Heart left ventricle (tissue), 16 donors: ENCODE data around the gene MAPKAP1. TPM values are rescaled to one million over a fixed set of nuclear protein-coding genes. Genes with fewer than 3 reads are reported as not detected.

Experiments
- ATAC-seq, 4 donors: fragments of 200-7000 bp; cut with Tn5 transposase; one replicate each; pipeline ENCODE4 v1.9.1; 2020 to 2022; ENCODE audit warnings: moderate library complexity in 4 of 4, mild to moderate bottlenecking in 3 of 4, moderate number of reproducible peaks in 1 of 4
- DNase-seq, 5 donors: peaks; one replicate each; pipeline ENCODE4 v3.0.0-alpha.2; 2020
- H3K27ac ChIP-seq, 12 donors: fragments of 200-600 bp; sonication (generic) in 4 of 12; one replicate each; pipeline versions ENCODE4 v1.5.0 to v1.8.0; 2016 to 2022; ENCODE audit warnings: mild to moderate bottlenecking in 2 of 12
- H3K27me3 ChIP-seq, 9 donors: fragments of 200-600 bp; sonication (generic) in 2 of 9; one replicate each; pipeline versions ENCODE4 v1.5.1 to v1.8.0; 2016 to 2022; ENCODE audit warnings: mild to moderate bottlenecking in 3 of 9
- H3K36me3 ChIP-seq, 9 donors: fragments of 200-600 bp; sonication (generic) in 2 of 9; one replicate each; pipeline versions ENCODE4 v1.5.0 to v1.8.0; 2018 to 2022; ENCODE audit warnings: mild to moderate bottlenecking in 2 of 9
- H3K4me1 ChIP-seq, 12 donors: fragments of 200-600 bp; sonication (generic) in 4 of 12; one replicate each; pipeline versions ENCODE4 v1.5.0 to v1.8.0; 2016 to 2022; ENCODE audit warnings: mild to moderate bottlenecking in 3 of 12
- H3K4me3 ChIP-seq, 12 donors: fragments of 200-600 bp; sonication (generic) in 4 of 12; one replicate each; pipeline versions ENCODE4 v1.5.0 to v1.8.0; 2017 to 2022; ENCODE audit warnings: mild to moderate bottlenecking in 9 of 12, moderate library complexity in 4 of 12
- H3K9me3 ChIP-seq, 12 donors: fragments of 200-600 bp; sonication (generic) in 4 of 12; one replicate each; pipeline versions ENCODE4 v1.5.0 to v1.8.0; 2016 to 2022; ENCODE audit warnings: mild to moderate bottlenecking in 1 of 12
- CTCF ChIP-seq, 12 donors: fragments of 200-600 bp; sonication (generic) in 4 of 12; IDR thresholded peaks; one replicate each; pipeline versions ENCODE4 v1.5.0 to v1.8.0; 2018 to 2022; ENCODE audit warnings: antibody characterized with exemption in 12 of 12, mild to moderate bottlenecking in 5 of 12
- POLR2A ChIP-seq, 2 donors: fragments of 450-650 bp; IDR thresholded peaks; one replicate each; pipeline ENCODE4 v1.6.1; 2017; ENCODE audit warnings: antibody characterized with exemption in 2 of 2, mild to moderate bottlenecking in 2 of 2, moderate library complexity in 2 of 2
- WGBS, 4 donors: extraction: QIAGEN DNeasy Blood & Tissue Kit in 2 of 4; methylation state at CpG; one replicate each; pipeline versions ENCODE4 v1.1.5 to v1.1.7; 2013 to 2018; 5-methylcytosine and 5-hydroxymethylcytosine counted together
- intact Hi-C, 10 donors: fragments of 100-400 bp; cut with DNase I; formaldehyde crosslinking; loops; one replicate each; pipeline versions ENCODE4 v1.11.1 to v1.14.2; 2022
- polyA plus RNA-seq, 2 donors: library from polyadenylated mRNA; stranded (reverse); fragments of 200-250 nt; gene quantifications; one replicate each; pipeline ENCODE4 v1.2.3, GENCODE V29; 2013
- total RNA-seq, 9 donors: library from RNA; depleted of rRNA in 2 of 9; stranded (reverse); fragments of >200 nt in 2 of 9; fragmentation: NEBNext Ultra II Directional in 3 of 9; extraction: Animal tissue kit (Norgen Biotek cat#: 25700) in 3 of 9; gene quantifications; one replicate each; pipeline versions ENCODE4 v1.1.0 to v1.2.4, GENCODE V29; 2016 to 2023
- donor health status: ischemic (EF 13 %, LVEDD 7.1; RV severe dilation, severe dysfunction).
- donor health status: healthy with polysubstance abuse.
- donor health status: DM: no; HTN: yes; CAD: no.
- donor health status: DM: no; HTN: no; CAD: no.
- donor health status: ischemic (EF 25% LVEDD 6.9; RV normal size, moderate dysfunction).
- donor health status: ischemic (EF 25% LVEDD 5.7; RV mildly dilated, moderate dysfunction).
- donor health status: healthy.
- donor health status: DM: yes; HTN: yes; CAD: no.
- donor health status: ischemic (EF 35%, LVEDD 5.7; RV mildly dilated, moderate dysfunction).
- donor health status: nonischemic (EF 11% LVEDD 7.7; RV severe dilation, severe dysfunction).
- donor health status: DM: yes; HTN: yes; CAD: no.
- donor health status: PGD.
- donor health status: ischemic (EF 29% LVEDD 5.4; RV normal size, mild dysfunction).
- donor health status: nonischemic (EF 23%, LVEDD 6.1; RV moderate dilation, normal function).

The MAPKAP1 gene
- total and polyA plus RNA-seq, 11 donors = 76.2 to 145 (median 124) TPM

- H3K27ac ChIP-seq = no peak overlapping the region
- ATAC-seq = no peak
These were observed 229.9 kb downstream of the MAPKAP1 start for GRCh38 chr9:125477089-125477544.

GRCh38 chr9:125476645-125477044 lies 230.4 kb downstream of the MAPKAP1 start:
- peaks cover 0 to 44% (median 21%) of the 10 kb centered on the region in 12 donors for H3K4me1 ChIP-seq
- ATAC-seq = no peak
- no peak overlapping the region for H3K27ac ChIP-seq
- 86 to 92% (median 90%) methylated on average over 6 of the region's 6 CpGs for WGBS, 4 donors
- peaks cover 0 to 30% (median 14%) of the 10 kb centered on the region in 9 donors for H3K36me3 ChIP-seq
- H3K9me3 ChIP-seq = no peaks in the 10 kb centered on the region
- no peak overlapping the region for H3K4me3 ChIP-seq
- no peak for DNase-seq
- no peaks in the 10 kb centered on the region for H3K27me3 ChIP-seq
- intact Hi-C loops = loop anchor here in 2 of 10 donors (10.0 kb wide), 2 partner anchors 48 to 52 kb away; no protein-coding TSS in a partner anchor
- no peak for TF ChIP-seq CTCF (IDR thresholded peaks at IDR 0.05)
- TF ChIP-seq POLR2A (IDR thresholded peaks at IDR 0.05) = no peak

More at GRCh38 chr9:125477089-125477544, 229.9 kb downstream of the MAPKAP1 start:
- no peaks in the 10 kb centered on the region for H3K9me3 ChIP-seq
- DNase-seq = no peak
- peaks cover 0 to 35% (median 16%) of the 10 kb centered on the region in 9 donors for H3K36me3 ChIP-seq
- TF ChIP-seq POLR2A (IDR thresholded peaks at IDR 0.05) = no peak
- TF ChIP-seq CTCF (IDR thresholded peaks at IDR 0.05) = no peak
- intact Hi-C loops = loop anchor here in 2 of 10 donors (10.0 kb wide), 2 partner anchors 48 to 52 kb away; no protein-coding TSS in a partner anchor
- no peaks in the 10 kb centered on the region for H3K27me3 ChIP-seq
- H3K4me3 ChIP-seq = no peak overlapping the region
- H3K4me1 ChIP-seq = peaks cover 0 to 39% (median 21%) of the 10 kb centered on the region in 12 donors
- 65 to 73% (median 69%) methylated on average over 5 of the region's 5 CpGs for WGBS, 4 donors

- intact Hi-C loops = loop anchor here in 2 of 10 donors (10.0 kb wide), 2 partner anchors 49 to 51 kb away; no protein-coding TSS in a partner anchor
- ATAC-seq (peak in 3 of 4 donors; percentile 38 to 45 (median 45)), DNase-seq (peak in 2 of 5 donors; percentile 30 to 58)
- H3K27ac ChIP-seq = peak overlapping the region in 10 of 12 donors; percentile 6 to 85 (median 50)
- H3K4me3 ChIP-seq = no peak overlapping the region
- no peaks in the 10 kb centered on the region for H3K9me3 ChIP-seq
- H3K27me3 ChIP-seq = no peaks in the 10 kb centered on the region
- peaks cover 0 to 50% (median 21%) of the 10 kb centered on the region in 12 donors for H3K4me1 ChIP-seq
- no peak for TF ChIP-seq CTCF (IDR thresholded peaks at IDR 0.05)
- no peak for TF ChIP-seq POLR2A (IDR thresholded peaks at IDR 0.05)
- 29 to 66% (median 58%) methylated on average over 6 of the region's 6 CpGs for WGBS, 4 donors
- peaks cover 0 to 22% (median 6%) of the 10 kb centered on the region in 9 donors for H3K36me3 ChIP-seq
These were observed 231.6 kb downstream of the MAPKAP1 start for GRCh38 chr9:125475385-125475784.

GRCh38 chr9:125472926-125473701 lies 233.9 kb downstream of the MAPKAP1 start:
- WGBS, 4 donors = 31 to 39% (median 37%) methylated on average over 11 of the region's 11 CpGs
- DNase-seq = peak in 4 of 5 donors; percentile 41 to 61 (median 48)
- peak; percentile 58 to 91 (median 85) for ATAC-seq
- no peaks in the 10 kb centered on the region for H3K9me3 ChIP-seq
- peak overlapping the region in 2 of 12 donors; percentile 11 to 20 for H3K4me3 ChIP-seq
- intact Hi-C loops = loop anchor here in 6 of 10 donors (5.0 to 10.0 kb wide), 5 partner anchors 48 to 79 kb away; no protein-coding TSS in a partner anchor
- peaks cover 0 to 56% (median 22%) of the 10 kb centered on the region in 12 donors for H3K4me1 ChIP-seq
- TF ChIP-seq CTCF (IDR thresholded peaks at IDR 0.05) = peak in 1 of 12 donors; percentile 17
- TF ChIP-seq POLR2A (IDR thresholded peaks at IDR 0.05) = no peak
- no peaks in the 10 kb centered on the region for H3K27me3 ChIP-seq
- peak overlapping the region; percentile 5 to 85 (median 68) for H3K27ac ChIP-seq
- H3K36me3 ChIP-seq = peaks cover 0 to 13% (median 3%) of the 10 kb centered on the region in 9 donors
